Subcutaneous adipose tissue (tissue), 4 donors: ENCODE results near the gene MRPL3. TPM values are rescaled to one million over a fixed set of nuclear protein-coding genes. Genes with fewer than 3 reads are reported as not detected.

Experiments
- small RNA-seq: library from RNA; depleted of rRNA; stranded (forward); fragments of <200 nt; gene quantifications from one replicate; pipeline ENCODE3, GENCODE V24; 2016
- total RNA-seq, 4 donors: library from RNA; depleted of rRNA; stranded (reverse); fragments of >200 nt; gene quantifications; one replicate each; pipeline ENCODE4 v1.1.0, GENCODE V29; 2016
- TF ChIP-seq, protein P1 (sequence below): fragments of 450-650 bp; IDR thresholded peaks from one replicate; pipeline ENCODE4 v1.5.1; 2016; ENCODE audit warnings: low read depth, mild to moderate bottlenecking, control low read depth, antibody characterized with exemption, moderate library complexity

Gene MRPL3
- total RNA-seq, 4 donors from 2014 or later, result 51.4 to 118 (median 62.7) TPM

DNA sequence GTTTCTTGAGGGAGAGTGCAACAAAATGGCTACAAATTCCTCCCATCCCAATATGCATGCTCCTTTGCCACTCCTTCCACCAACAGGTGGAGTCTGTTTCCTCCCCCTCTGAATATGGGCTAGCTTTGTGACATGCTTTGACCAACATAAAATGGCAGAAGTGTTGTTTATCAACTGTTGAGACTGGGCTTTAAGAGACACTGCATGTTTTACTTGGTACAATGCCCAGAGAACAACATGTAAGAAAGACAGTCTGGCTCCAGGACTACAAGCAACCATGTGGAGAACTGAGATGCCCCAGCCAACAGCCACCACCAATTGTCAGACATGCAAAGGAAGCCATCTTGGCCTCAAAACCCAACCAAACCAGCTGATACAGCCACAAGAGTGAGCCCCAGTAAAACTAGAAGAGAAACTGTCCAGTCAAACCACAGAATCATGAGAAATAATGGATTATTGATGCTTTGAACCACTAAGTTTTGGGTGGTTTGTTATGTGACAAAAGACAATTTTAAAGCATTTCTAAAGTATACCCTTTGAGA, 80.7 kb downstream of the MRPL3 start:
- TF ChIP-seq, protein P1, sequence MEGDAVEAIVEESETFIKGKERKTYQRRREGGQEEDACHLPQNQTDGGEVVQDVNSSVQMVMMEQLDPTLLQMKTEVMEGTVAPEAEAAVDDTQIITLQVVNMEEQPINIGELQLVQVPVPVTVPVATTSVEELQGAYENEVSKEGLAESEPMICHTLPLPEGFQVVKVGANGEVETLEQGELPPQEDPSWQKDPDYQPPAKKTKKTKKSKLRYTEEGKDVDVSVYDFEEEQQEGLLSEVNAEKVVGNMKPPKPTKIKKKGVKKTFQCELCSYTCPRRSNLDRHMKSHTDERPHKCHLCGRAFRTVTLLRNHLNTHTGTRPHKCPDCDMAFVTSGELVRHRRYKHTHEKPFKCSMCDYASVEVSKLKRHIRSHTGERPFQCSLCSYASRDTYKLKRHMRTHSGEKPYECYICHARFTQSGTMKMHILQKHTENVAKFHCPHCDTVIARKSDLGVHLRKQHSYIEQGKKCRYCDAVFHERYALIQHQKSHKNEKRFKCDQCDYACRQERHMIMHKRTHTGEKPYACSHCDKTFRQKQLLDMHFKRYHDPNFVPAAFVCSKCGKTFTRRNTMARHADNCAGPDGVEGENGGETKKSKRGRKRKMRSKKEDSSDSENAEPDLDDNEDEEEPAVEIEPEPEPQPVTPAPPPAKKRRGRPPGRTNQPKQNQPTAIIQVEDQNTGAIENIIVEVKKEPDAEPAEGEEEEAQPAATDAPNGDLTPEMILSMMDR, result no peak

DNA sequence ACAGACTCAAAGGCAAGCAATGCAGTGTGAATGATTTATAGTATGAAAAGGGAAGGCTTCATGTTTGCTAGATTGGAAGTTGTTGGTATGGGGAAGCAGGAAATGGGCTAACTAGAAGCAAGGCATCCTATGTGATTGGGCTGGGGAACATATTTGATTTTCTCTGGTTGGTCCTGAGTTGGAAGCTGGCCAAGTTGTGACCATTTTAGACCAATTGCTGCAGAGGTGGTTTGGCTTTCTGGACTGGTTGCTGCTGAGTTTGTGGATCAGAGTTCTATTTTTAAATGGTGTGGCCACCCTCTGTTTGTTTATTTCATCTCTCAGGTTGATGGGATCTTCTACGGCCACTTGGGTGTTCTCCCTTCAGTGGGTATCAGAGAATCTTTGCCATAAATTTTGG, 81.5 kb downstream of the MRPL3 start:
- TF ChIP-seq, protein P1, result no peak

DNA sequence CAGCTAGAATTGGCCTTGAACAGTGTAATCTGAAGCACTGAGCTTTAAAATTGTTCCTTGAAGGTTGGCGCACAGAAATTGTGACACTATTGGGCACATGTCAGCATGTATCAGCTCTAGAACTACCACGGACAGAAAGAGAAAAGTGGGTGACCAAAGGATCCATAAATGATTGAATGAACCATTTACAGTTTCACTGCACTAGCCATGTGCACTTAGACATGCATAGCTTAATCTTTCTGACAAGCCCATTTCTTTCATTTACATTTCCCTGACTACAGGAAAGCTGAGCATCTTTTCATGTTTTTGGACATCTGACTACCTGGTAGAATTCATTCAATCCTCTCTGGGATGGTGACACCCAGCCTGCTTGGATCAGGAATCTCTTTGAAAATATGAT, 85.0 kb downstream of the MRPL3 start:
- TF ChIP-seq, protein P1, result no peak

Small RNAs within 50 kb of the gene (small RNA-seq; reads per million reads assigned to genes)
- not detected for gene AC107027.2
- gene SNORA58, result 14.4 reads per million, percentile 93 among the genes with 10 or more reads in this experiment

Other genes with a start within 250 kb of the MRPL3 start
- gene NUDT16, start 121.2 kb downstream of the MRPL3 start, total RNA-seq, result 10 to 100 TPM; 36.2 to 67.8 (median 53.9) TPM